Muscle layer of duodenum (tissue), 2 donors: ENCODE data around the gene NUDT11.

ENCODE experiments used
- H3K27ac ChIP-seq: one replicate; pipeline ENCODE4 v1.7.0; 2013; ENCODE audit warnings: mild to moderate bottlenecking, low read length
- H3K27me3 ChIP-seq: one replicate; pipeline ENCODE4 v1.7.0; 2013; ENCODE audit warnings: low read depth, mild to moderate bottlenecking, control low read depth, low read length
- H3K36me3 ChIP-seq, 2 donors: one replicate each; pipeline ENCODE4 v1.7.0; 2013; ENCODE audit warnings: low read length in 2 of 2, control low read depth in 1 of 2, mild to moderate bottlenecking in 1 of 2; ENCODE audit not compliant: insufficient read depth in 2 of 2, control insufficient read depth in 1 of 2
- H3K4me1 ChIP-seq, 2 donors: one replicate each; pipeline ENCODE4 v1.7.0; 2013; ENCODE audit warnings: low read length in 2 of 2, mild to moderate bottlenecking in 2 of 2, control low read depth in 1 of 2, moderate library complexity in 1 of 2; ENCODE audit not compliant: insufficient read depth in 2 of 2, control insufficient read depth in 1 of 2
- H3K4me3 ChIP-seq, 2 donors: one replicate each; pipeline ENCODE4 v1.7.0; 2013; ENCODE audit warnings: low read length in 2 of 2, low read depth in 1 of 2, mild to moderate bottlenecking in 1 of 2
- H3K9me3 ChIP-seq, 2 donors: one replicate each; pipeline ENCODE4 v1.7.0; 2013; ENCODE audit warnings: low read length in 2 of 2, control low read depth in 1 of 2, mild to moderate bottlenecking in 1 of 2; ENCODE audit not compliant: control insufficient read depth in 1 of 2
- donor health status: healthy.

Gene NUDT11

DNA sequence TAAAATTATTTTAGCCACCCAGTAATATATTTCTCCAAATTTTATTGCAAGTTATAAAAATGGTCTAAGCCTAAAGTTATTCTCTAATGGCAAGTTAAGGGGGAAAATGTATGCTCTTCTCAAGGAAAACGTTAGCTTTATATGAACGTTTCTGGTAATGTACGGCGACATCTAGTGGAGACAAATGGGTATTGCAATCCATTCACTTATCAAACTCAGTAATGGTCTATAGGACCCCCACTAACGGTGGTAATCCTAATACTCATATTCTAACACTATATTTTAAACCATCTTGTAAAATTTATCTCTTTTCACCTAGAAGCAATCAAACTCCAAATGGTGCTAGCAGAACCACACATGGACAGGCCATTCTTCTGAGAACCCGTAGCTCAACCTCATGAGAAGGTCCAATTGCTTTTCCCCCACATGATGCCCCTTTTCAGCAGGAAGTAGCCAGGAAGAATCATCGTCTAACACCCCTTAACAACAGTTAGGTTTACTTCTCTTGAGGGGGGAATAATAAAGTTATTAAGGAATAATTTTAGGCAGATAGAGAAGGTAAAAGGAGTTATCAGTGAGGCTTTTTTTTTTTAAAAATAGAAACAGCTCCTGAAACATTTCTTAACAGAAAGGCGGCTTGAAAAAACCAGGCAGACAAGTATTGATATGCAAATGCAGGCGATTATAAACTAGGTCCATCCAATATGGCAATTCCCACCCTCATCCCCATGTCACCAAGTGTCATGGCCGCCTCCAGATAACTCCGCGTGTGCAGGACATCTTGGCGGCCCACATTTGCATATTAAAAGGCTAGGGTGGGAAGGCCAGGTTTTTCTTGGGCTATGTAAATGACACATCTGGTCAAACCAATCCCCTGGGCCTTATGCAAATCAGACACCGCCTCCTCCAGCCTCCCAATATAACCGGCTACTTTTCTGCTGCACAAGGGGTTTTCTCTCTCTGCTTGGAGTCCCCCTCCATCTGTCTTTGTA lies 35.0 kb downstream of the NUDT11 start:
- Histone ChIP-seq H3K9me3 (no peaks in the 10 kb centered on the region), H3K36me3 (no peaks in the 10 kb centered on the region), H3K27me3 (no peaks in the 10 kb centered on the region)

DNA sequence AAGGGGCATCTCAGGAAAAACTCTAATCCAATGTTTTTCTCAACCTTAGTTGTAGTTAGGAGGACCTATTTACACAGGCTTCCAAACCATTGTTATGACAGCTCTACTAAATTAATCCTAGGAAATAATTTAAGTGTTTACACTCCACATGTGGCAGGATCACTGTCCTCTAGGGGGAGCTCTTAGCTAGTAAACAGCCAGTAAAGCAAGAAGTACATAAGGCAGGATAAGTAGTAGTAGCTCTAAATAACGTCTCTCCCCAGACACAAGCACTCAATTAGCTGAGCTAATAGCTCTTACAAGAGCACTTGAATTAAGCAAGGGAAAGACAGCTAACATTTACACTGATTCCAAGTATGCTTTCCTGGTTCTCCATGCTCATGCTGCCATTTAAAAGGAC lies 37.3 kb downstream of the NUDT11 start:
- H3K4me3 ChIP-seq, result no peak overlapping the region
- no peaks in the 10 kb centered on the region for H3K36me3 ChIP-seq
- no peak overlapping the region for H3K27ac ChIP-seq
- H3K27me3 ChIP-seq, result no peaks in the 10 kb centered on the region
- H3K4me1 ChIP-seq, result no peaks in the 10 kb centered on the region
- H3K9me3 ChIP-seq, result no peaks in the 10 kb centered on the region

More for the DNA sequence above, 35.0 kb downstream of the NUDT11 start:
- H3K4me3 ChIP-seq, result no peak overlapping the region
- H3K4me1 ChIP-seq, result no peaks in the 10 kb centered on the region
- no peak overlapping the region for H3K27ac ChIP-seq

DNA sequence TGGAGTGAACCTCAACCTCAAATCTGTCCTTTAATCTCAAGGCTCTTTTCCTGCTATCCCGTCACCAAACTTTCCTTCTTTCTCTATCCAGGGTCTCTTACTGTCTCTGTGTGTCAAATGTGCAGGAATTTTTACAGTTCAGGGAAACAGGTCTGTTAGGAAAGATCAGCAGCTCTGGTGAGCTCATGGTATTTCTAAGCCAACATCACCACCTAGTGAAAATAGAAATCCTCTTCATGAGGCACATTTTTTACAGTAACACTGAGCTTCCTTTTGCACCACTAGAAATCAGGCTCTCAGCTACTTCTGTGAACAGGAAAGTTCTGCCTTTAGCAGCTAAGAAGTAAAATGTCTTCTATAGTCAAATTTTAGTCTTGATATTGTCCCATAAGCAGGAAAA lies 39.6 kb downstream of the NUDT11 start:
- H3K4me1 ChIP-seq, result no peaks in the 10 kb centered on the region
- H3K27ac ChIP-seq, result no peak overlapping the region

DNA sequence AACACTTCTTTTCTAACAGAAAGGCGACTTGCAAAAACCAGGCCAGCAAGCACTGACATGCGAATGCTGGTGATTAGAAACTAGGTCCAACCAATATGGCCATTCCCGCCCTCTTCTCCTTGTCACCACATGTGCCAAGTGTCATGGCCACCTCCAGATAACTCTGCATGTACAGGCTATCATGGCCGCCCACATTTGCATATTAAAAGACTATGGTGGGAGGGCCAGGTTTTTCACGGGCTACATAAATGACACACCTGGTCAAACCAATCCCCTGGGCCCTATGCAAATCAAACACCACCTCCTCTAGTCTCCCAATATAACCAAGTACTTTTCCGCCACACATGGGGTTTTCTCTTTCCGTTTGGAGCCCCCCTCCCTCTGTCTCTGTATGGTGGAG lies 40.1 kb downstream of the NUDT11 start:
- Histone ChIP-seq H3K4me1 (no peaks in the 10 kb centered on the region), H3K27me3 (no peaks in the 10 kb centered on the region), H3K9me3 (no peaks in the 10 kb centered on the region), H3K36me3 (no peaks in the 10 kb centered on the region), H3K27ac (no peak overlapping the region), H3K4me3 (no peak overlapping the region)

More for the DNA sequence above, 39.6 kb downstream of the NUDT11 start:
- no peaks in the 10 kb centered on the region for H3K36me3 ChIP-seq
- H3K4me3 ChIP-seq, result no peak overlapping the region
- H3K9me3 ChIP-seq, result no peaks in the 10 kb centered on the region
- no peaks in the 10 kb centered on the region for H3K27me3 ChIP-seq

DNA sequence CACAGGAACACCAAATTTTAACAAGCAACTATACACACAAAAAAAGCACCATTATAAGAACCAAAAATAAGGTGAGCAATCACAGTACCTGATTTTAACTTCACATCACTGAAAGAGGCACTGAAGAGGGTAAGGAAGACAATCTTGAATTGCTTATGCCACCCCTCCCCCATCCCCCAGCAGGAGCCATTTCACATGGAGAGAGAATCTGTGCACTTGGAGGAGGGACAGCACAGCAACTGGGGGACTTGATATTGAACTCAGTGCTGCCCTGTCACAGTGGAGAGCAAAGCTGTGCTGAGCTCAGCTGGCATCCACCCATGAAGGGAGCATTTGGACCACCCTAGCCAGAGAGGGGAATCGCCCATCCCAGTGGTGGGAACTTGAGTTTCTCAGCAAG lies 56.0 kb downstream of the NUDT11 start:
- Histone ChIP-seq H3K9me3 (no peaks in the 10 kb centered on the region), H3K4me1 (no peaks in the 10 kb centered on the region), H3K27me3 (no peaks in the 10 kb centered on the region), H3K27ac (no peak overlapping the region), H3K36me3 (no peaks in the 10 kb centered on the region), H3K4me3 (no peak overlapping the region)
